ENCODE data around the gene TEX48.

The TEX48 gene

GRCh38 chr9:114697951-114698351, 16.0 kb upstream of the TEX48 start:
- no peak for DNase-seq (ENCODE audit: extremely low spot score)
- POLR2A ChIA-PET, result no interaction called here
- TF ChIP-seq ZNF384 (IDR thresholded peaks at IDR 0.05) (no peak), ARNT (IDR thresholded peaks at IDR 0.05) (no peak), PKNOX1 (IDR thresholded peaks at IDR 0.05) (no peak)
- CTCF ChIA-PET, result no interaction called here

- ChIA-PET POLR2A (no interaction called here), CTCF (no interaction called here)
- TF ChIP-seq TARDBP (IDR thresholded peaks at IDR 0.05) (no peak), FOXA1 (IDR thresholded peaks at IDR 0.05) (no peak), PKNOX1 (IDR thresholded peaks at IDR 0.05) (no peak), SUZ12 (IDR thresholded peaks at IDR 0.05) (no peak), CTBP1 (IDR thresholded peaks at IDR 0.05; ENCODE audit: borderline replicate concordance) (no peak), L3MBTL2 (conservative IDR thresholded peaks at IDR 0.05) (no peak), ZNF384 (IDR thresholded peaks at IDR 0.05) (no peak), FOXK2 (IDR thresholded peaks at IDR 0.05) (no peak)
- DNase-seq (ENCODE audit: extremely low spot score), result no peak
Observed at GRCh38 chr9:114696814-114697544, 15.0 kb upstream of the TEX48 start.

GRCh38 chr9:114695948-114696347, 14.0 kb upstream of the TEX48 start:
- no peak for DNase-seq (ENCODE audit: extremely low spot score)
- TF ChIP-seq SUZ12 (IDR thresholded peaks at IDR 0.05) (no peak), ARNT (IDR thresholded peaks at IDR 0.05) (no peak), BHLHE40 (IDR thresholded peaks at IDR 0.05; ENCODE audit: borderline replicate concordance) (no peak), CTBP1 (IDR thresholded peaks at IDR 0.05; ENCODE audit: borderline replicate concordance) (no peak), SP1 (IDR thresholded peaks at IDR 0.05) (no peak), FOXM1 (IDR thresholded peaks at IDR 0.05; ENCODE audit: borderline replicate concordance) (no peak), L3MBTL2 (conservative IDR thresholded peaks at IDR 0.05) (no peak), TARDBP (IDR thresholded peaks at IDR 0.05) (no peak), NFRKB (IDR thresholded peaks at IDR 0.05) (no peak), FOXA1 (IDR thresholded peaks at IDR 0.05) (no peak), HDGF (IDR thresholded peaks at IDR 0.05; ENCODE audit: borderline replicate concordance) (no peak), PKNOX1 (IDR thresholded peaks at IDR 0.05) (no peak), LEF1 (IDR thresholded peaks at IDR 0.05; ENCODE audit: borderline replicate concordance) (no peak), ZNF384 (IDR thresholded peaks at IDR 0.05) (no peak), FOXK2 (IDR thresholded peaks at IDR 0.05) (no peak), ELF4 (IDR thresholded peaks at IDR 0.05) (no peak)
- ChIA-PET POLR2A (no interaction called here), CTCF (no interaction called here)

- CTCF ChIA-PET, result no interaction called here
- TF ChIP-seq ELF4 (IDR thresholded peaks at IDR 0.05) (no peak), TARDBP (IDR thresholded peaks at IDR 0.05) (no peak), PKNOX1 (IDR thresholded peaks at IDR 0.05) (no peak), BHLHE40 (IDR thresholded peaks at IDR 0.05; ENCODE audit: borderline replicate concordance) (no peak), HDGF (IDR thresholded peaks at IDR 0.05; ENCODE audit: borderline replicate concordance) (no peak), ARNT (IDR thresholded peaks at IDR 0.05) (no peak), SUZ12 (IDR thresholded peaks at IDR 0.05) (no peak), NFRKB (IDR thresholded peaks at IDR 0.05) (no peak), FOXA1 (IDR thresholded peaks at IDR 0.05) (no peak)
- no peak for DNase-seq (ENCODE audit: extremely low spot score)
- POLR2A ChIA-PET, result no interaction called here
Observed at GRCh38 chr9:114694719-114695269, 12.8 kb upstream of the TEX48 start.

- no peak for TF ChIP-seq FOXK2 (IDR thresholded peaks at IDR 0.05)
- no peak for TF ChIP-seq FOXM1 (IDR thresholded peaks at IDR 0.05; ENCODE audit: borderline replicate concordance)
- no peak for TF ChIP-seq SUZ12 (IDR thresholded peaks at IDR 0.05)
- no peak for TF ChIP-seq L3MBTL2 (conservative IDR thresholded peaks at IDR 0.05)
- TF ChIP-seq TARDBP (IDR thresholded peaks at IDR 0.05), result no peak
- no peak for TF ChIP-seq FOXA1 (IDR thresholded peaks at IDR 0.05)
- no peak for TF ChIP-seq LEF1 (IDR thresholded peaks at IDR 0.05; ENCODE audit: borderline replicate concordance)
- TF ChIP-seq ELF4 (IDR thresholded peaks at IDR 0.05), result no peak
- TF ChIP-seq NFRKB (IDR thresholded peaks at IDR 0.05), result no peak
- no peak for TF ChIP-seq HDGF (IDR thresholded peaks at IDR 0.05; ENCODE audit: borderline replicate concordance)
- TF ChIP-seq ARNT (IDR thresholded peaks at IDR 0.05), result no peak
- TF ChIP-seq CTBP1 (IDR thresholded peaks at IDR 0.05; ENCODE audit: borderline replicate concordance), result no peak
- no peak for TF ChIP-seq PKNOX1 (IDR thresholded peaks at IDR 0.05)
- TF ChIP-seq BHLHE40 (IDR thresholded peaks at IDR 0.05; ENCODE audit: borderline replicate concordance), result no peak
- TF ChIP-seq SP1 (IDR thresholded peaks at IDR 0.05), result no peak
- no peak for TF ChIP-seq ZNF384 (IDR thresholded peaks at IDR 0.05)
- ChIA-PET POLR2A (no interaction called here), CTCF (no interaction called here)
- DNase-seq (ENCODE audit: extremely low spot score), result no peak
Observed at GRCh38 chr9:114694146-114694545, 12.2 kb upstream of the TEX48 start.

Measured in HEK293T (cell line).